Breast epithelium (tissue), 4 donors: ENCODE measurements around the gene UBE2D2. TPM values are rescaled to one million over a fixed set of nuclear protein-coding genes. Genes with fewer than 3 reads are reported as not detected.
"Not testable (repeated sequence)": the region's sequence is repeated elsewhere in the genome, so short reads cannot be mapped to it uniquely, and the experiment has no call there.

Experiments used
- DNase-seq, 2 donors: peaks; one replicate each; pipeline ENCODE4 v3.0.0-alpha.2; 2019; ENCODE audit warnings: low spot score in 2 of 2
- H3K27ac ChIP-seq, 2 donors: fragments of 200-600 bp; sonication (generic) in 1 of 2; one replicate each; pipeline ENCODE4 v1.5.1; 2016 to 2019; ENCODE audit warnings: mild to moderate bottlenecking in 1 of 2
- H3K27me3 ChIP-seq, 2 donors: fragments of 200-600 bp; sonication (generic) in 1 of 2; one replicate each; pipeline versions ENCODE4 v1.5.1 to v1.6.0; 2017 to 2019; ENCODE audit warnings: control low read depth in 1 of 2, mild to moderate bottlenecking in 1 of 2
- H3K36me3 ChIP-seq: fragments of 200-600 bp; one replicate; pipeline ENCODE4 v1.5.1; 2019
- H3K4me1 ChIP-seq, 2 donors: fragments of 200-600 bp; sonication (generic); one replicate each; pipeline ENCODE4 v1.5.1; 2016 to 2019; ENCODE audit warnings: control low read depth in 1 of 2
- H3K4me3 ChIP-seq, 3 donors: fragments of 200-600 bp; sonication (generic); 1 replicate in 2 of 3; 2 replicates in 1 of 3; pipeline ENCODE4 v1.5.1; 2016 to 2019; ENCODE audit warnings: mild to moderate bottlenecking in 3 of 3, moderate library complexity in 2 of 3
- H3K9me3 ChIP-seq, 2 donors: fragments of 200-600 bp; sonication (generic) in 1 of 2; one replicate each; pipeline ENCODE4 v1.5.1; 2016 to 2019; ENCODE audit warnings: control low read depth in 1 of 2
- POLR2A ChIP-seq: fragments of 450-650 bp; IDR thresholded peaks from one replicate; pipeline ENCODE4 v1.6.1; 2016; ENCODE audit warnings: antibody characterized with exemption, mild to moderate bottlenecking, moderate library complexity
- POLR2AphosphoS5 ChIP-seq, 3 donors: sonication (generic); formaldehyde crosslinking; IDR thresholded peaks; one replicate each; pipeline ENCODE4 v1.6.1; 2017; ENCODE audit warnings: antibody characterized with exemption in 3 of 3
- intact Hi-C: fragments of 100-400 bp; cut with DNase I; formaldehyde crosslinking; loops from one replicate; pipeline ENCODE4 v1.15.1; 2023; ENCODE audit warnings: low total_unique reads
- total RNA-seq, 3 donors: library from RNA; depleted of rRNA; stranded (reverse); fragments of >200 nt; gene quantifications; one replicate each; pipeline ENCODE4 v1.1.0, GENCODE V29; 2016
- TF ChIP-seq, protein P1 (sequence below), 3 donors: fragments of 450-650 bp; IDR thresholded peaks; one replicate each; pipeline ENCODE4 v1.5.1; 2016 to 2017; ENCODE audit warnings: antibody characterized with exemption in 3 of 3, mild to moderate bottlenecking in 3 of 3, moderate library complexity in 3 of 3

UBE2D2 gene
- total RNA-seq, 3 donors from 2014 or later: 55.1 to 68.3 (median 58.1) TPM

DNA sequence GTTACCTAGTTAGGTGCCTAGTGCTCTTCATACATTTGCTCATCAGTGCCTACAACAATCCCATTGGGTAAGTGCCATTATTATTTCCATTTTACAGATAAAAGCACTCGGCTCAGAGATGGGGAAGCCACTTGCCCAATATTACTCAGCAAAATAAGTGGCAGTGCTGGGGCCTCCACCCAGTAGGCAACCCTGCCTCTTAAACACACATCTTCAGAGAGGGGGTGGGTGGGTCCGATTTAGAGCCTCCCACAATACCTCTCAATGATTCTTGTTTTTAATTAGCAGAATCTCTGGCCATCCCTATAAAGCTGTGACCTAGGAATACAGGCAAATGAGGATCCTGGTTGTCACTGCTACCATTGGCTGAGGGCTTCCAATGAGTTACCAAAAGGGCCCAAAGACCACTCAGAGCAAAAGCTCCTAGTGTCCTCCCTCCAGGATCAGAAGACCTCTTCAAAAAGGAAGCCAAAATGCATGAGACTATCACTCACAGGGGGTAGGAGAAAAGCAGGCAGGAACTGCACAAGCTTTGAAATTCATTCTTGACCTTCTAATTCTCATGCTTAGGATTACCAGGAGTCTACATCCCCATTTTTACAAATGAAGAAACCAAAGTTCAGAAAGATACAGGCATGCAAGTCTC is 36.1 kb upstream of the UBE2D2 start:
- no peaks in the 10 kb centered on the region for H3K27me3 ChIP-seq
- no peaks in the 10 kb centered on the region for H3K9me3 ChIP-seq
- no peaks in the 10 kb centered on the region for H3K4me1 ChIP-seq
- H3K4me3 ChIP-seq: no peak overlapping the region
- DNase-seq: no peak
- H3K27ac ChIP-seq: peak overlapping the region in 1 of 2 donors; percentile 58
- TF ChIP-seq POLR2AphosphoS5 (IDR thresholded peaks at IDR 0.05): no peak
- TF ChIP-seq, protein P1, sequence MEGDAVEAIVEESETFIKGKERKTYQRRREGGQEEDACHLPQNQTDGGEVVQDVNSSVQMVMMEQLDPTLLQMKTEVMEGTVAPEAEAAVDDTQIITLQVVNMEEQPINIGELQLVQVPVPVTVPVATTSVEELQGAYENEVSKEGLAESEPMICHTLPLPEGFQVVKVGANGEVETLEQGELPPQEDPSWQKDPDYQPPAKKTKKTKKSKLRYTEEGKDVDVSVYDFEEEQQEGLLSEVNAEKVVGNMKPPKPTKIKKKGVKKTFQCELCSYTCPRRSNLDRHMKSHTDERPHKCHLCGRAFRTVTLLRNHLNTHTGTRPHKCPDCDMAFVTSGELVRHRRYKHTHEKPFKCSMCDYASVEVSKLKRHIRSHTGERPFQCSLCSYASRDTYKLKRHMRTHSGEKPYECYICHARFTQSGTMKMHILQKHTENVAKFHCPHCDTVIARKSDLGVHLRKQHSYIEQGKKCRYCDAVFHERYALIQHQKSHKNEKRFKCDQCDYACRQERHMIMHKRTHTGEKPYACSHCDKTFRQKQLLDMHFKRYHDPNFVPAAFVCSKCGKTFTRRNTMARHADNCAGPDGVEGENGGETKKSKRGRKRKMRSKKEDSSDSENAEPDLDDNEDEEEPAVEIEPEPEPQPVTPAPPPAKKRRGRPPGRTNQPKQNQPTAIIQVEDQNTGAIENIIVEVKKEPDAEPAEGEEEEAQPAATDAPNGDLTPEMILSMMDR (IDR thresholded peaks at IDR 0.05): no peak
- TF ChIP-seq POLR2A: no peak
- intact Hi-C loops: no loop called here
- no peaks in the 10 kb centered on the region for H3K36me3 ChIP-seq

DNA sequence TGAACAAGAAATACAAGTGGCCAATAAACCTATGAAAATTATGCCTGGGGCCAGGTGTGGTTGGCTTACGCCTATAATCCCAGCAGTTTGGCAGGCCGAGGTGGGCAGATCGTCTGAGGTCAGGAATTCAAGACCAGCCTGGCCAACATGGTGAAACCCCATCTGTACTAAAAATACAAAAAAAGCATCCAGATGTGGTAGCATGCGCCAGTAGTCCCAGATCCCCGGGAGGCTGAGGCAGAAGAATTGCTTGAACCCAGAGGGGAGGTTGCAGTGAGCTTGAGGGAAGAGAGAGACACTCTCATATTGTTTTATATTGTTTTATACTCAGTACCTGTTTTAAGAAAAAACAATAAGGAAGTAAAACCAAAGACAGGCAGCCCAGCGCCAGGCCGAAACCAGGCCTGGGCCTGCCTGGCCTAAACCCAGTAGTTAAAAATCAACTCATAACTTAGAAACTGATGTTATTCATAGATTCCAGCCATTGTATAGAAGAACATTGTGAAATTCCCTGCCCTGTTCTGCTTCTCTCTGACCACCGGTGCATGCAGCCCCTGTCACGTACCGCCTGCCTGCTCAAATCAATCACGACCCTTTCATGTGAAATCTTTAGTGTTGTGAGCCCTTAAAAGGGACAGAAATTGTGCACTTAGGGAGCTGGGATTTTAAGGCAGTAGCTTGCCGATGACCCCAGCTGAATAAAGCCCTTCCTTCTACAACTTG is 35.4 kb upstream of the UBE2D2 start:
- intact Hi-C loops, H3K4me1 ChIP-seq, H3K27me3 ChIP-seq, H3K4me3 ChIP-seq, DNase-seq, H3K9me3 ChIP-seq, H3K36me3 ChIP-seq: not testable (repeated sequence)
- peak overlapping the region; percentile 43 to 58 for H3K27ac ChIP-seq

DNA sequence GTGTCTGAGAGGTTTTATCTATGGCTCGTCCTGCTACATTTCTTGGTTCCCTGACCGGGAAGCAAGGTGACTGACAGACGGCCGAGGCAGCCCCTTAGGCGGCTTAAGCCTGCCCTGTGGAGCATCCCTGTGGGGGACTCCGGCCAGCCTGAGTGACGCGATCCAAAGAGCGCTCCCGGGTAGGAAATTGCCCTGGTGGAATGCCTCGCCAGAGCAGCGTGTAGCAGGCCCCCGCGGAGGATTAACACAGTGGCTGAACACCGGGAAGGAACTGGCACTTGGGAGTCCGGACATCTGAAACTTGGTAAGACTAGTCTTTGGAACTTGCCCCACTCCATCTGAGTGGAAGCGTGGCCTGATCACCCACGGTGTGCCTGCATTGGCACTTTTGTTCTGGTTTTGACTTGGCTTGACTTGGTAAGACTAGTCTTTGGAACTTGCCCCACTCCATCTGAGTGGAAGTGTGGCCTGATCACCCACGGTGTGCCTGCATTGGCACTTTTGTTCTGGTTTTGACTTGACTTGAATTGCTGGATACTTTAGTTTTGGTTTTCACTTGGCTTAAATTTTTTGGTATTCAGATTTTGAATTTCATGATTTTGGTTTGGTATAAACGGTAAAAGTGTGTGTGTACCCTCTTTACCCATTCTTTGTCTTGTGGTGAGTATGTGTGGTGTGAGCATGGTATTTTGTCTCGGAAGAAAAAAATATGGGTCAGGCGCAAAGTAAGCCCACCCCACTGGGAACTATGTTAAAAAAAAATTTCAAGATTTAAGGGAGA is 34.6 kb upstream of the UBE2D2 start:
- H3K27ac ChIP-seq: peak overlapping the region; percentile 43 to 58
- H3K9me3 ChIP-seq, H3K36me3 ChIP-seq, intact Hi-C loops, H3K27me3 ChIP-seq, H3K4me1 ChIP-seq, DNase-seq, H3K4me3 ChIP-seq: not testable (repeated sequence)

DNA sequence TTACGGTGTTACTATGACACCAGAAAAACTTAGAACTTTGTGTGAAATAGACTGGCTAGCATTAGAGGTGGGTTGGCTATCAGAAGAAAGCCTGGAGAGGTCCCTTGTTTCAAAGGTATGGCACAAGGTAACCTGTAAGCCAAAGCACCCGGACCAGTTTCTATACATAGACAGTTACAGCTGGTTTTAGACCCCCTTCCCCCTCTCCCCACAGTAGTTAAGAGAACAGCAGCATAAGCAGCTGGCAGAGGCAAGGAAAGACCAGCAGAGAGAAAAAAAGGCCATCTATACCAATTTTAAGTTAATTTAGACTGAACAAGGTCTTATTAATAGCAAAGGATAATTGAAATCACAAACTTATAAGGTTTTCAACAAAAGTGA is 34.1 kb upstream of the UBE2D2 start:
- H3K4me3 ChIP-seq, DNase-seq, H3K27me3 ChIP-seq, H3K36me3 ChIP-seq, H3K27ac ChIP-seq, H3K9me3 ChIP-seq, intact Hi-C loops, H3K4me1 ChIP-seq: not testable (repeated sequence)

DNA sequence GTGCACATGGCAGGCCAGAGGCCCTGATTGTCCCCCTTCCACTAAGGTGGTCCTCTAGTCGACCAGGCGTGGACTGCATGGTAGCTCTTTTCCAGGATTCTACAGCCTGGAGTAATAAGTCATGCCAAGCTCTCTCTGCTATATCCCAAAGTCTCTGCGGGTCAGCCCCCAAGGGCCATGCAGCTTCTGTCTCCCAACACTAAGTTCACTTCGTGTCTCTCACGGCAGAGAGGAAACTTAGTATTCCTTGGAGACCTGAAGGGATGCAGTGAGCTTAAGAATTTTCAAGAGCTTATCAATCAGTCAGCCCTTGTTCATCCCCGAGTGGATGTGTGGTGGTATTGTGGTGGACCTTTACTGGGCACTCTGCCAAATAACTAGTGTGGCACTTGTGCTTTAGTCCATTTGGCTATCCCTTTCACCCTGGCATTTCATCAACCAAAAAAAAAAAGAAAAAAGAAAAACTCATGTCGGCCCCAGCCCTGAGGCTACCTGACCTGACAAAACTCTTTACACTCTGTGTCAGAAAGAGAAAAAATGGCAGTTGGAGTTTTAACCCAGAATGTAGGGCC is 33.2 kb upstream of the UBE2D2 start:
- intact Hi-C loops, H3K27me3 ChIP-seq, H3K4me1 ChIP-seq, DNase-seq, H3K27ac ChIP-seq, H3K4me3 ChIP-seq, H3K36me3 ChIP-seq, H3K9me3 ChIP-seq: not testable (repeated sequence)

DNA sequence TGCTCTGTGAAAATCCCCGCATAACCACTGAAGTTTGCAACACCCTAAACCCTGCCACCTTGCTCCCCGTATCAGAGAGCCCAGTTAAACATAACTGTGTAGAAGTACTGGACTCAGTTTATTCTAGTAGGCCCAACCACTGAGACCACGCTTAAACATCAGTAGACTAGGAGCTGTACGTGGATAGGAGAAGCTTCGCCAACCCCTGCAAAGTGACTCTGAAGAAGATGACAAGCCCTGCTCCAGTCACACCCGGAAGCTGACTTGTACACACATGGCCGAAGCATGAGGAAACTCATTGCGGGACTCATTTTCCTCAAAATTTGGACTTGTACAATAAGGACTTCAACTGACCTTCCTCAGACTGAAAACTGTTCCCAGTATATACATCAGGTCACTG is 32.4 kb upstream of the UBE2D2 start:
- H3K27me3 ChIP-seq, H3K4me3 ChIP-seq, H3K4me1 ChIP-seq, DNase-seq, H3K9me3 ChIP-seq, H3K27ac ChIP-seq, intact Hi-C loops, H3K36me3 ChIP-seq: not testable (repeated sequence)

DNA sequence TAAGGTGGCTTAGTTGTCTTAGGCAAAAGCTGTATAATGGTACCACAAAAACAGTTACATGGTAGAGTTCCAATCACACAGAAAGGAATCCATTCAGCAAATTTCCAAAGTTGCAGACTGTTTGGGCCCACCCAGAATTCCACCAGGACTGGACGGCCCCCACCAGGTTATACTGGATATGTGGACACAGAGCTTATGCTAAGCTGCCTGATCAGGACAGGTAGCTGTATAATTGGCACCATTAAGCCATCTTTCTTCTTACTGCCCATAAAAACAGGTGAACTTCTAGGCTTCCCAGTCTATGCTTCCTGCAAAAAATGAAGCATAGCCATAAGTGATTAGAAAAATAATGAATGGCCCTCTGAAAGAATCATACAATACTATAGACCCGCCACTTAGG is 31.1 kb upstream of the UBE2D2 start:
- DNase-seq, H3K27me3 ChIP-seq, H3K36me3 ChIP-seq, H3K9me3 ChIP-seq, H3K27ac ChIP-seq, H3K4me1 ChIP-seq, H3K4me3 ChIP-seq: not testable (repeated sequence)
- intact Hi-C loops: loop anchor here (2.0 kb wide), 1 partner anchor 61 kb away; no protein-coding TSS in a partner anchor

DNA sequence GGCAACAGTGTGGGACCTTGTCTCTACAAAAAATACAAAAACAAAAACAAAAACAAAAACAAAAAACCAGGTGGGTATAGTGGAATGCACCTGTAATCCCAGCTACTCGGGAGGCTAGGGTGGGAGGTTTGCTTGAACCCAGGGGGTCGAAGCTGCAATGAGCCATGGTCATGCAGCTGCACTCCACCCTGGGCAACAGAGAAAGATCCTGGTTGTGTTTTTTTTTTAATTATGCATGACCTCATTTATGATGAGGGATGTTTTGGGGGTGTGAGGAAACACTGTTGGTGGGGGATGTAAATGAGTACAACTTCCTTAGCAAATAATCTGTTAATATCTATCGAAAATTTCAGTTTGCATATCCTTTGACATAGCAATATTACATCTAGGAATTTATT is 29.4 kb upstream of the UBE2D2 start:
- TF ChIP-seq POLR2AphosphoS5 (IDR thresholded peaks at IDR 0.05): no peak
- TF ChIP-seq, protein P1 (IDR thresholded peaks at IDR 0.05): no peak
- no peak for TF ChIP-seq POLR2A
- no peaks in the 10 kb centered on the region for H3K36me3 ChIP-seq
- intact Hi-C loops: loop anchor here (2.0 kb wide), 1 partner anchor 63 kb away; no protein-coding TSS in a partner anchor
- H3K9me3 ChIP-seq: no peaks in the 10 kb centered on the region
- H3K4me3 ChIP-seq: no peak overlapping the region
- H3K27ac ChIP-seq: no peak overlapping the region
- no peak for DNase-seq
- no peaks in the 10 kb centered on the region for H3K4me1 ChIP-seq
- no peaks in the 10 kb centered on the region for H3K27me3 ChIP-seq
